Pons (tissue), 1 donor: ENCODE results near the gene ZNF236.
A peak's percentile ranks its signal among the peaks of the same experiment; 100 is the strongest.
"Not testable (repeated sequence)": the region's sequence is repeated elsewhere in the genome, so short reads cannot be mapped to it uniquely, and the experiment has no call there.

Source experiments
- DNase-seq: peaks from one replicate; pipeline ENCODE4 v3.0.0-alpha.2; 2016; ENCODE audit warnings: low spot score

ZNF236 gene

DNA sequence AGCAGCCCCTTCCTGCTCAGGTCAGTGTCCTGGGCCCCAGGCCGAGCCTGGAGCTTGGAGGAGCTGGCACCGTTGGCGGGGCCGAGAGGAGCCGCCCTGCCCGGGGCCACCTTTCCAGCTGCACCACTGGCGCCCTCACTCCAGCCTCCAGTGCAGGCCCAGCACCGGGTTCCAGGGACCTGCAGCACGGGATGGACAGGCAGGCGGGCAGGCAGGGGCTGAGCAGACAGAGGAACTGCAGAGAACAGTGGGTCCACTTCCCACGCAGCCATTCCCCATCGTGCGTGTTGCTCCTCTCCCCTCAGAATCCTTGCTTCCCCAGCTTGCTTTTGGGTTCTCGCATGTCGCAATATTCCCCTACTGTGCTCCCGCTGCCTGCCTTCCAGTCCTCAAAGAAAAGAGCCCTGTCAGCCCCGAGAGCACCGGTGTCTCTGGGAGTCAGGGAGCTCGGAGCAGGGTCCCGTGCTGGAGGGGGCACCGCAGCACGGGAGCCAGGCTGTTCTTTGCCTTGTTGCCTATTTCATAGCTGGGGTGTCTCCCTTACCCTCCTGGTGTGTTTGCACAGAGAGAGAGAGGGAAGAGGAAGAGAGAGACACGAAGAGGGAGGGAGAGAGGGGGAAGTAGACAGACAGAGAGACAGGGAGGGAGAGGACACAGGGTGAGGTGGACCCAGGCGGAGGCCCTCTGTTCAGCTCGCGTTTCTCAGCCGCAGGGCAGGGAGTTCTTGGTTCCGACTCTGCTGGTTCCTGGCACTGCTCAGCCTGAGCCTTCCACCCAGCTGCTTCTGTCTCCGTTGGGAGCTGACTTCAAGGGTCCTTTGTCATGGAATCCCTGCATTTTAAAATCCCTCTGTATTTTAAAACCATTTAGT is 184.2 kb downstream of the ZNF236 start:
- peak; percentile 82 for DNase-seq

GRCh38 chr18:77007251-77007650 is 184.9 kb downstream of the ZNF236 start:
- DNase-seq, result no peak

- DNase-seq, result no peak
Measured at GRCh38 chr18:77008006-77008405, 185.6 kb downstream of the ZNF236 start.

- no peak for DNase-seq
Measured at GRCh38 chr18:77008576-77009315, 186.4 kb downstream of the ZNF236 start.

DNA sequence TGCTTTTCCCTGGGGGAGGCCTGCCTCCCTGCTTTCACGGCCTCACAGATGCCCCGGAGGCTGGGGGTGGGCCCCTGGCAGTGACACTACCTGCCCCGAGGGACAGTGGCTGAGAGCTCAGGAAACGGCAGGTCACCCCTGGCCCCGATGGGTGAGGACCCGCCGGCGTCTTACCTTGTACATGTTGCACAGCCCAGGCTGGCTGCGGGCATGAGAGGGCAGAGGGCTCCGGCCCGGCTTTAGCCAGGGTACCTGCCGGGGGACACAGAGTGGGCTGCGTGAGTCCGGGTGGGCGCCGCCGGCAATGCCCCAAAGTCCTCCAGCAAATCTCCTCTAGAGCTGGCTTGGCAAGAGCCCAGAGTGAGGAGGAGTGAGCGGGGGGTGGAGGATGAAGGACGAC is 187.3 kb downstream of the ZNF236 start:
- no peak for DNase-seq

GRCh38 chr18:77012120-77012519 is 189.8 kb downstream of the ZNF236 start:
- DNase-seq, result no peak

DNA sequence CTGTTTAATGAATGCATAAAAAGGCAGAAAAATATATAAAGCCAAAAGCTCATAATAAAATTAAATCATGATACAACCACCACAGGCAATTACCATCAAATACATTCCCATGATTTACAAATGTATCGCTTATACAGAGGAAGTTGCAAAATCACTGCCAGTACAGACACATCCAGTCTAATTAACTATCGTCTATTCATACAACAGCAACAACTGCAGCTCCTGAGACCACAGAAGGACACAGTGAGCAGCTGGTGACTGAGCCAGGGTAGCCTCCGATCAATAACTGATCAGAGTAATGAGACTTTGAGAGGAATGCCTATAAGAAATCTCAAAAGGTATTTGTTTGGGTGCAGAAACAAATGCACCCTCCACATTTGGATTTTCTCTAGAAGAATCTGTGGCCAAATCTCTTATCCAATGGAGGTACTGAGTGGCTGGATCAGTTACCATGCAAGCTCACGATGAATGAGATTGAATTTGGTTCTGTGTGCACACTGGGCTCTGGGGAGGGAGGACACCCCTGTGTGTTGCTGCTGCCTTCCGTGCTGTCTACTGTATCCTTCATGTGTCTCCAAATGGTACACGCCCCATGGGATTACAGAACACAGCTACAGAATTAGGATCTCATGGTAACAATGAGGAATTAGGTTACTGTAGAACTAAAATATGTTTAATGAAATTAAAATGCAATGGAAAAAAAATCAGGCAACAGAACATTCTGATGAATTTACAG is 190.6 kb downstream of the ZNF236 start:
- no peak for DNase-seq

DNA sequence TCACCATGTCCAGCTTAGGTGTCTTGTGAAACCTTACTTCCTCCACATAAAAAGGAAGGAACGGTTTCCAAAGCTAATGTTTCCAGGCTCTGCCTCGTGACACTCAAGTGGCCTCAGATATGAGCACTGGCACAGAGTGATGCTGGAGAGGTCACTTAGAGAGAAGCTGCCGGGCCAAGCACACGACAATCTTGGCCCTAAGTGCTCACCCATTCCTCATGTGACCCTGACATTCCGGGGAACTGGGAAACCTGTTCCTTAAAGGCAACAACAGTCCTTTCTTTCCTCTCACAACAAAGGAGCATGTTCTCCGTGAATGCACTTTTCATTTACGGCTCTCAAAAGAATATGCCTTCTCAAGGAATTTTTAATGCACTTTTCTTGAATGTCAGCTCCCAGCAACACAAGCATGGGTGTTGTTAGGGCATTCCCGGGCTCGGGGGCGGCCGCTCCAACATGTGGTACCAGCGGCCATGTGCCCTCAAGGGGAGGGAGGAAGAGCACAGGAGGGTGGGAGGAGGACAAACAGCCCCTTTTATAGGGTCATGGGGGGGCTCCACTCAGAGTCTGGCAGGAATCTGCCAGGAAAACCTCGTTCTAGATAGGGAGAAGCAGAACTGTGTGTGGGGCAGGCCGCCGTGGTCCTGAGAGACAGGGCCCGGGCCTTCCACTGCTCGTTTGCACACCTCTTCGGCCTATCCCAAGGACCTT is 191.6 kb downstream of the ZNF236 start:
- DNase-seq, result peak; percentile 92

DNA sequence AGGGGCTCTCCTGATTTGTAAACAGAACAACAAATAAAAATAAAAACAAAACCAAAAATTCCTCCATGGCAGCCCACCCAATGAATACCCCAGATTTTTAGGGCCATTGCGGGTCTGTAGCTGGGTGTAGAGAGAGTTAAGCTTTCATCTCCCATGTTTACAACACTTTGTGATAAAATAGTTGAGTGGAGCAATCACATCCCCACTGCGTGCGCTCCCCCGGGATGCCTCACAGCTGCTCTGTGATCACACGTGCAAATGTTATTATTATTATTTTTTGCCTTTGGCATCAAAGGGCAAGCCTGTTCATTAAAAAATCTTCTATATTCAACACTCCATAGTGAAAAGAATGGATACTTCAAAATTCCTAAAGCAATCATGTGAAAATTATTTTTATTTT is 192.2 kb downstream of the ZNF236 start:
- DNase-seq, result no peak

- no peak for DNase-seq
Measured at GRCh38 chr18:77015169-77015568, 192.8 kb downstream of the ZNF236 start.

DNA sequence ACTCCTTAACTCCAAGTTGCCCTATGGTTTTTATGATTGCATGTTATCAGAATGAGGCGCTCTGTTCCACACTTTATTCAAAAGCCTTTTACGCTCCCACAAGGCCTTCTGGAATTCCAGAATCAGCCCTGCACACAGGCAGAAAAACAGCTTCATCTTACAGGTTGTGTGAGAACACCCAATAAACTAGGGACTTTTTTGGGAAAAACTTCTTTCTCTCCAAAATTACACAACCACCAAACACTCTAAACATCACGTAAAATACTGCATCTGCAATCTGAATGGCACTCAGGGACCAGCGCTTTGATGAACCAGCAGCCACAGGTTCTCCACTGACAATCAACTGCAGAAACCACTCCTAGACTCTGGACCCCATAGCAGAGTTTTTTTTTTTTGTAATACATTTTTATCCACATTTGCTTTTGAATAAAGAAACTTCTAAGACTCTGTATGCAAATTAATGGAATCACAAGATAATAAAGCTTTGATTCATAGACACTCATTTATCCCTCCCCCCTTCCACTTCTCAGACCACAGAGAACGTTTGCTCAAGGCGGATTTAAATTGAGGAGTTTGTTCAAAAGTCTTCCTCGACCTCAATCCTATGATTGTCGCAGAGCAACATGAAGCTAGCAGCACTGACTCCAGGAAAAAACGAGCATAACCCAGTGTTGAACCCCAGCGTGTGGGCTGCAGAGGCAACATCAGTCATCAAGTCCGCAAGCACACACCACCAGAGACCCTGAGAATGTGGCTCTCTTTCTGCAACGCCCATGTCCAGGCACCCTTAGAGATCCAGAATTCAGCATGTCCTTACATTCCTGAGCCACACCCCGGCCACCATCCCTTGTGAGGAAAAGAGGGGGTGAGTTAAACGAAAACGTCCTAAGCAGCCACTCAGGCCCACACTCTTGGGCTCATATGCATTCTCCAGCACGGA is 193.7 kb downstream of the ZNF236 start:
- DNase-seq, result peak; percentile 70

DNA sequence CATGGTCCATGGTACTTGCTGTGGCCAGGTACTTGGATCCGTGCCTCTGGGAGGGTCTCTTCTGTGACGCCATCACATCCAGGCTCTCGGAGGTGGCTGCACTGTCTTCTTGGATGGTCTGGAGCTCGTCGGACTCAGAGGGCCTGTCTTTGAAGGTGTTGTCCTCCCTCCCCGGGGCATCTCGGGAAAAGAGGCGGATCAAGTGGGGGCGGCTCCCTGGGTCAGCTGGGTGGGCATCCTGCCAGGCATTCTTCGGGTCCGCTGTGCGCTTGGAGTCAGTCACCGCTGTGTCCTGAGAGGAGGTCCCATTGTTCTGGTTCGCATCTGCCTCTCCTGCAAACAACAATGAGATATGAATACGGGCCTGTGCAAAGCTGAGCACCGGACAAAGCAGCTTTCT is 194.6 kb downstream of the ZNF236 start:
- DNase-seq, result peak; percentile 99

DNA sequence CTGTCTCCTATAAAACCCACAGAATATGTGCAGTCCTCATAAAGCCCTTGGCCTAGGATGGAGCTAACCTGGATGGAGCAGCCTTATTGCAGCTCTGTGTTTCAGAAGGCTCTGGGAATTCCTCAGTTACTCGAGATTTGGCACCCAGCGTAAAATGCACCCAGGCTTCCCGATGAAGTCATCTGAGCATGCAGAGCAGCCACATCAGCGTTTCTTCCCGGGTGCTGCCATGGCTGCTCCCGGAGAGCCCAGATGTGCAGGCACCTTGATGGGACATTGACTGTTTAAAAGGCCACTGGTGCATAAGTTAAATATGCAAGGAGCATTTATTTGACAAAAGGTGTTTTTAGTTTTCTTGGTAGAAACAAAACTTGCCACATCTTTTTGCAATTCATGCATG is 195.0 kb downstream of the ZNF236 start:
- DNase-seq, result no peak

- not testable (repeated sequence) for DNase-seq
Measured at GRCh38 chr18:77018650-77019049, 196.3 kb downstream of the ZNF236 start.

DNA sequence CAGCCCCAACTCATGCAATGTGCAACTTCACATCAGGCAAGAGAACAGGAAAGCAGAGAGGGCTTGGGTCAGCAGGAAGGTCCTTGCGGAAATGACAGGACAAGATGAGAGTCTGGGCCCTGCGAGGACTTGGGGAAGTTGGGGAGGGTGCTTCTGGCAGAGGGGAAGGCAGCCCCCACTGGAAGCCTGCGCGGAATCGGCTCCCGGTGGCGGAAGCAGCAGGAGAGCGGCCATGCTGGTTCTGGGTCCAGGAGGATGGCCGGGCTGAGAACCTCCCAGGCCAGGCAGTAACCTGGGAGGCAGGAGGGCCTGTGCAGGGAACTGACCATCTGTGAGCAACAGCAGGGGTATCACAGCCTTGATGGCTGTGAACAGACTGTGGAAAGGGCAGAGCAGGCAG is 197.3 kb downstream of the ZNF236 start:
- no peak for DNase-seq
